ENCODE results near the gene COL5A2. TPM values are rescaled to one million over a fixed set of nuclear protein-coding genes. Genes with fewer than 3 reads are reported as not detected.

COL5A2 gene
- total and polyA plus RNA-seq, 10 of the 15 experiments (the other 5 are each of a cell fraction or from before 2014, with no cell fraction given) = 0.04 to 0.85 (median 0.39) TPM

DNA sequence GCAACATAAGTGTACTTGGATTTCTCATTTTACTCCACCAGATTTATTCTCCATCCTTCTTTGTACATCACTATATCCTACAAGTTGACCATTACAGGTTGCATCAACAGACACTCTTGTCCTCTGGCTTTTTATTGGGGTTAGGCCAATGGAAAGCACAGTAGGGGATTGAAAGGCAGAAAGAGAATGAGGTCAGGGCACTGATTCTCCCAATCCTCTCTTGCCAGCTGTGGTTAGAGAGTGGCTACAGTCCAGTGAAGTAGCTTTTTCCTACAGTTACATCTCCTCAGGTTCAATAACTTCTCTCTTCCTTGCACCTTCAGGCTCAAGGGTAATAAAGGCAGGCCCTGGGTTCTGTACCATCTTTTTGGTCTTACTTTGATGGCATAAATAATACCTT lies 20.2 kb upstream of the COL5A2 start:
- no peaks in the 10 kb centered on the region for H3K27me3 ChIP-seq (replicated peaks in 1 of 2; ENCODE audit: control insufficient read depth in 2 of 2, insufficient read depth in 2 of 2, low read length in 1 of 2)
- H3K4me2 ChIP-seq (ENCODE audit: control insufficient read depth, insufficient read depth) = no peak overlapping the region
- H3K4me1 ChIP-seq (ENCODE audit: control insufficient read depth, insufficient read depth, low read length) = no peaks in the 10 kb centered on the region
- CTCF ChIA-PET = interaction anchor here (0.9 kb wide), 1 partner anchor 9 kb away, joined by 6 read pairs; no protein-coding TSS in a partner anchor
- BruUV-seq (replicated peaks) = no TSS peak
- H3K9me3 ChIP-seq (replicated peaks; ENCODE audit: control insufficient read depth, insufficient read depth, low read length) = no peaks in the 10 kb centered on the region
- intact Hi-C loops (cut with micrococcal nuclease; ENCODE audit: unreplicated experiment) = no loop called here
- H4K20me1 ChIP-seq (ENCODE audit: control insufficient read depth, insufficient read depth) = no peaks in the 10 kb centered on the region
- FAIRE-seq (no peak), DNase-seq (ENCODE audit: low read depth, low spot score) (no peak), ATAC-seq (no peak)
- in situ Hi-C loops (cut with MboI) = no loop called here
- POLR2A ChIA-PET = no interaction called here
- no peak overlapping the region for H3K9ac ChIP-seq (ENCODE audit: control insufficient read depth, insufficient read depth, low read length)
- no peak overlapping the region for H2AFZ ChIP-seq (ENCODE audit: control insufficient read depth, low read depth, low read length)
- H3K79me2 ChIP-seq (ENCODE audit: control insufficient read depth, insufficient read depth, low read length) = no peaks in the 10 kb centered on the region
- TF ChIP-seq RUNX3 (IDR thresholded peaks at IDR 0.05; ENCODE audit: low read length) (no peak), ZNF622 (IDR thresholded peaks at IDR 0.05) (no peak), NR2F1 (conservative IDR thresholded peaks at IDR 0.05) (no peak), ATF2 (IDR thresholded peaks at IDR 0.05; ENCODE audit: low read length) (no peak), YBX1 (IDR thresholded peaks at IDR 0.05) (no peak), CBFB (IDR thresholded peaks at IDR 0.05; ENCODE audit: low read depth) (no peak), HDAC2 (IDR thresholded peaks at IDR 0.05) (no peak), BCL3 (IDR thresholded peaks at IDR 0.05; ENCODE audit: borderline replicate concordance, insufficient read depth, low read depth, low read length, poor library complexity, severe bottlenecking) (no peak)
- no peak overlapping the region for H3K27ac ChIP-seq (ENCODE audit: control insufficient read depth, insufficient read depth)
- H3K36me3 ChIP-seq (ENCODE audit: control insufficient read depth in 2 of 2, insufficient read depth in 2 of 2, low read length in 1 of 2) = no peaks in the 10 kb centered on the region
- RAD21 ChIA-PET (ENCODE audit: unreplicated experiment) = no interaction called here
- SMC1A ChIA-PET (ENCODE audit: uncharacterized antibody, unreplicated experiment) = no interaction called here
- H3K4me3 ChIP-seq = no peak overlapping the region

Data from GM12878 (cell line).